SJCRH30 (cell line): ENCODE data around the gene TDP2. TPM values are rescaled to one million over a fixed set of nuclear protein-coding genes. Genes with fewer than 3 reads are reported as not detected.
"Not testable (repeated sequence)": the region's sequence is repeated elsewhere in the genome, so short reads cannot be mapped to it uniquely, and the experiment has no call there.

ENCODE experiments used
- DNase-seq, 2 experiments: peaks; one replicate each; pipeline ENCODE4 v3.0.0-alpha.2; 2015 to 2020
- H3K27ac ChIP-seq: fragments of 250-450 bp; sonication (Bioruptor Pico); 2 replicates; pipeline ENCODE4 v1.5.1; 2020; ENCODE audit warnings: mild to moderate bottlenecking, moderate library complexity
- H3K27me3 ChIP-seq: fragments of 250-450 bp; sonication (Bioruptor Pico); 2 replicates; pipeline ENCODE4 v1.5.1; 2020; ENCODE audit warnings: mild to moderate bottlenecking, moderate library complexity
- H3K36me3 ChIP-seq: fragments of 250-450 bp; sonication (Bioruptor Pico); 2 replicates; pipeline ENCODE4 v1.5.1; 2020; ENCODE audit warnings: mild to moderate bottlenecking, moderate library complexity
- H3K4me1 ChIP-seq: fragments of 250-450 bp; sonication (Bioruptor Pico); 2 replicates; pipeline ENCODE4 v1.5.1; 2020; ENCODE audit warnings: mild to moderate bottlenecking, moderate library complexity
- H3K4me3 ChIP-seq: fragments of 250-450 bp; sonication (Bioruptor Pico); 2 replicates; pipeline ENCODE4 v1.5.1; 2020; ENCODE audit warnings: mild to moderate bottlenecking, moderate library complexity
- H3K9me3 ChIP-seq: fragments of 250-450 bp; sonication (Bioruptor Pico); replicated peaks from 2 replicates; pipeline ENCODE4 v1.5.1; 2020; ENCODE audit warnings: mild to moderate bottlenecking, moderate library complexity
- total RNA-seq: library from RNA; depleted of rRNA; stranded (reverse); fragments of >200 nt; shearing (Covaris generic); gene quantifications from 2 replicates; pipeline ENCODE4 v1.2.3, GENCODE V29; 2014; rRNA removed

TDP2 gene
- total RNA-seq, result 19.9 and 20.2 TPM in 2 replicates

GRCh38 chr6:24666641-24667377 lies at the start of gene TDP2, which contains the start of gene ACOT13:
TDP2 (minus strand) TSS chr6:24666899; CDS start chr6:24666862, 37 bp downstream.
ACOT13 (plus strand) TSS chr6:24667077; CDS start chr6:24667264, 187 bp downstream.
- H3K27me3 ChIP-seq, result no peaks in the 10 kb centered on the region
- DNase-seq, result peak; percentile 90 to 95
- no peaks in the 10 kb centered on the region for H3K9me3 ChIP-seq
- H3K4me3 ChIP-seq, result peak within 1 kb of the TSS; percentile 75
- peaks cover 5% of the 10 kb centered on the region; the same call in 1 of the 2 replicates for H3K36me3 ChIP-seq
- H3K27ac ChIP-seq, result peak within 1 kb of the TSS; percentile 75
- H3K4me1 ChIP-seq, result no peaks in the 10 kb centered on the region

GRCh38 chr6:24710519-24711303 lies 44.0 kb upstream of the TDP2 start:
- Histone ChIP-seq H3K4me1 (no peaks in the 10 kb centered on the region), H3K4me3 (no peak overlapping the region), H3K27me3 (no peaks in the 10 kb centered on the region), H3K36me3 (peaks cover 49% of the 10 kb centered on the region), H3K9me3 (no peaks in the 10 kb centered on the region), H3K27ac (no peak overlapping the region)
- DNase-seq, result no peak

GRCh38 chr6:24709014-24709711 lies 42.5 kb upstream of the TDP2 start:
- Histone ChIP-seq H3K4me1 (no peaks in the 10 kb centered on the region), H3K9me3 (no peaks in the 10 kb centered on the region), H3K27ac (no peak overlapping the region), H3K36me3 (peaks cover 48% of the 10 kb centered on the region), H3K4me3 (no peak overlapping the region), H3K27me3 (no peaks in the 10 kb centered on the region)
- no peak for DNase-seq

DNA sequence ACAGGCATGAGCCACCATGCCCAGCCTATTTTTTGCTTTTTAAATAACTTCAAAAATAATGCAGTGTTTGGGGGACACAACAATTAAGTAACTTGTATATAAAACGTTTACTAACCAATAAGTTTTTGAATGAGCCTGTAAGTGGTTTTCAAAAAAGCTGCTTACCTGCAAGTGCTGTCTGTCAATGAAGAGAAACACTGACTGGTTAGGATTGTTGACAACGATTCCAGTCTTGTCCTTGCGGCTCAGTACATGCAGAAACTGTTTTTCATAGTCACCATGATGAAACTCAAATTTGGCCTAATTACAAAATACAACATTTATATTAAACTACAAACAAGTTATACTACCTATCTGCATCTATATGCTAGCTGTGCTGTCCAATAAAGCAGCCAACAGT lies 41.9 kb upstream of the TDP2 start:
- no peaks in the 10 kb centered on the region for H3K27me3 ChIP-seq

DNA sequence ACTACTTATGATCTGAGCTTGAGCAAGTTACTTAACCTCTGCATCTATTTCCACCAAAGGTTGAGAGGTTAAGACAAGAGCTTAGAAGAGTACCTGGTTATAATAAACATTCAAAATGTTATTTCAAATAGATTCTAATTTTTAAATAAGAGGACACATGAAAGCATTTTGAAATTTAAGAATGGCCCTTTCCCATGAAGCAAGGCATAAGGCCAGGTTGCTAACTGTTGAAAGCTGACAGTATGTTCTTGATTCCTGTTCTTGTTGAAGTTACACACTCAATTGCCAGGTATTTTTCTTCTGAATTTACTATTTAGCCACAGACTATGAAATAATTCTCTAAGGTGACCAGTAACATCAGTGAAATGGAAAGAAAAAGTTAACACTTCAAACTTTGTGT lies 37.8 kb upstream of the TDP2 start:
- Histone ChIP-seq H3K27me3 (no peaks in the 10 kb centered on the region), H3K36me3 (peaks cover 26% of the 10 kb centered on the region), H3K27ac (no peak overlapping the region)

More for the DNA sequence above, 41.9 kb upstream of the TDP2 start:
- H3K36me3 ChIP-seq, result peaks cover 45% of the 10 kb centered on the region
- no peak overlapping the region for H3K27ac ChIP-seq
- no peak overlapping the region for H3K4me3 ChIP-seq
- no peaks in the 10 kb centered on the region for H3K4me1 ChIP-seq
- no peaks in the 10 kb centered on the region for H3K9me3 ChIP-seq
- DNase-seq, result no peak

DNA sequence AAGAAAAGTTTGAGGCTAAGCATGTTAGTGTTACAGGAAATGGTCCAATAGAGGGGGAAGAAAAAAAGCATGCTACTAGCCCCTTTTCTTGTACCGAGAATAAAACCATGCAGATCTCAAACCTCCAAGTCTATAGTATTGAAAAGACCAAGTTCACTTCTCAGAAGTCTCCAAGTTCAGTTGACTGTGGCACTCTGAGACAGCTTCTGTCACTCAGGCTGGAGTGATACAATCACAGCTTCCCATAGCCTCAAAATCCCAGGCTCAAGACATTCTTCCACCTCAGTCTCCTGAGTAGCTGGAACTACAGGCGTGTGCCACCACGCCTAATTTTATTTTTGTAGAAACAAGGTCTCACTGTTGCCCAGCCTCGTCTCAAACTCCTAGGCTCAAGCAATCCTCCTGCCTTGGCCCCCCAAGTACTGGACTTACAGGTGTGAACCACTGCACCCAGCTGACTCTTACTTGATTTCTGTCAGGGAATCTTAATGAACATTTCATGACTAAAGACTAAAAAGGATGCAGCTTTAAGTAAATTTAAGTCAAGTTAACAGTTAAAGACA lies 36.1 kb upstream of the TDP2 start:
- DNase-seq, result no peak
- no peaks in the 10 kb centered on the region for H3K9me3 ChIP-seq
- H3K4me3 ChIP-seq, result no peak overlapping the region
- no peak overlapping the region for H3K27ac ChIP-seq
- peaks cover 21% of the 10 kb centered on the region for H3K36me3 ChIP-seq
- H3K4me1 ChIP-seq, result no peaks in the 10 kb centered on the region
- H3K27me3 ChIP-seq, result no peaks in the 10 kb centered on the region

More for the DNA sequence above, 37.8 kb upstream of the TDP2 start:
- no peak overlapping the region for H3K4me3 ChIP-seq
- no peaks in the 10 kb centered on the region for H3K4me1 ChIP-seq
- DNase-seq, result no peak
- H3K9me3 ChIP-seq, result no peaks in the 10 kb centered on the region

- Histone ChIP-seq H3K36me3 (peaks cover 5% of the 10 kb centered on the region), H3K27ac (no peak overlapping the region), H3K27me3 (no peaks in the 10 kb centered on the region), H3K4me3 (no peak overlapping the region), H3K4me1 (no peaks in the 10 kb centered on the region), H3K9me3 (no peaks in the 10 kb centered on the region)
- no peak for DNase-seq
These were observed 33.0 kb upstream of the TDP2 start for GRCh38 chr6:24699521-24700359.

DNA sequence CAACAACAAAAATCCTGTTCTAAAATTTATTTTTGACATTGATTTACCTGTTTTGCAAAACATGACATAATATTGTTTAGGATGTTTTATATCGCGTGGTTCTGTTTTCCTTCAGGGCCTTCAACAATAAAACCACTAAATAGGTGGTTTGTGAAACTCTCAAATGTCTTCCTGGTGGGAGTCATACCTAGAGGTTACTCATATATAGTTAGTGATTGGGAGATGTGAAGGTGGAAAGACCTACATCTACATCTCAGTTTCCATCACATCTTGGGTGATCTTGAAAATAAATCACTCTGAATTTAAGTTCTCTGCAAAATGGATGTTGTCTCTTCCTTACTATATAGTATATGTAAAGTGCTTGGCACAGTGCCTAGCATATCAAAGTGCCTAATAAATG lies 29.4 kb upstream of the TDP2 start:
- DNase-seq, result no peak
- Histone ChIP-seq H3K27me3 (no peaks in the 10 kb centered on the region), H3K27ac (no peak overlapping the region), H3K4me3 (no peak overlapping the region), H3K9me3 (no peaks in the 10 kb centered on the region), H3K4me1 (no peaks in the 10 kb centered on the region), H3K36me3 (no peaks in the 10 kb centered on the region)

GRCh38 chr6:24695635-24696034 lies 28.9 kb upstream of the TDP2 start:
- H3K4me1 ChIP-seq, H3K27ac ChIP-seq, H3K4me3 ChIP-seq, H3K36me3 ChIP-seq, H3K27me3 ChIP-seq, H3K9me3 ChIP-seq: not testable (repeated sequence)
- peak; percentile 2 to 45 for DNase-seq

DNA sequence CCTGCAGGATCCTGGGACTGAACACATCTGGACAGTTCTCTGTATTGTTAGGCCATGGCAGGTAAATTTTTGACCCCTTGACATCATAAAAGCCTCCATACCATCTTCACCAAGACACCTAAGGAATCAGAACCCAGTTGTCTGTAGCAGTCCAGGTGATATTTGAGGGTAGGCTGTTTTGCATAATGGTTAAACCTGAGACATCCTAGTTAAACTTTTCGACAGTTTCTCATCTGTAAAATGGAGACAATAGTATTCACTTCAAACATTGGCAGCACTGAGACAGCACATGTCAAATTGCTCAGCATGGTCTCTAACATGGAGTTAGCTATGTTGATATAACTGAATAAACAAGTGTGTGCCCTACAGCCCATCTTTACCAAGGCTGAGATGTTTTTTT lies 27.5 kb upstream of the TDP2 start:
- no peak for DNase-seq
- no peaks in the 10 kb centered on the region for H3K4me1 ChIP-seq

DNA sequence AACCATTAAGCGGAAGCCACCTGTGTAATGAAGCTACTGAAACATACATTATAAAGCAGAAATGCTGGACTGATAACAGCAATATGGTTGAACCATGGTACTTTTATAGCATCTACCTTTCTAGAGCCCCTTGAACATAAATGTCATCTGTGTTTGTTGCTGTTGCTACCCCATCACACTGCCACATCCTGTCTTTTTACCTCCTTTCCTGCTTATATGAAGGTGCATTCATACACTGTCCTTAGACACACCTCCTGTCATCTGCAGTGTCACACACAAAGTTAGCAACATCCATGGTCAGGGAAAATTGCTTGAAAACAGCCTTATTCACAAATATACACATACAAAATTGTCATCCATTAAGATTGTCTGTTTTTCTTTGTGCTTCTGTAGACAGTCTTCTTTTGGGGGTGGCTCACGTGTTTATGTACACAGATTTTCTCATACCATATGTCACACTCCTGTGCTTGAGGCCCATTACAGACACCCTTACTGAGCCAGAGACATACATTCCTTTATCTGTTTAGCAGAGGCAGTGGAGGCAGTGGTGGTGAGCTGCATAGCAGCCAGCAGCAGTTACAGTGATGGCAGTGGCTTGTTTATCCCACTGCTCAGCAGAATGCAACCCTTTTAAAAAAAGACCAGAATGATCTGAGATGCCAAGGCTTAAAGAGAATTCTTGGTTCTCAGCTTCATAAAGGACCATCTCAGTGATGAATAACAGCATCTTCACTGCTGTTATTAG lies 26.3 kb upstream of the TDP2 start:
- Histone ChIP-seq H3K4me3 (no peak overlapping the region), H3K9me3 (no peaks in the 10 kb centered on the region), H3K27ac (no peak overlapping the region), H3K27me3 (no peaks in the 10 kb centered on the region), H3K4me1 (no peaks in the 10 kb centered on the region), H3K36me3 (no peaks in the 10 kb centered on the region)
- no peak for DNase-seq

More for the DNA sequence above, 27.5 kb upstream of the TDP2 start:
- H3K4me3 ChIP-seq, result no peak overlapping the region
- H3K9me3 ChIP-seq, result no peaks in the 10 kb centered on the region
- H3K27ac ChIP-seq, result no peak overlapping the region
- no peaks in the 10 kb centered on the region for H3K27me3 ChIP-seq
- no peaks in the 10 kb centered on the region for H3K36me3 ChIP-seq

DNA sequence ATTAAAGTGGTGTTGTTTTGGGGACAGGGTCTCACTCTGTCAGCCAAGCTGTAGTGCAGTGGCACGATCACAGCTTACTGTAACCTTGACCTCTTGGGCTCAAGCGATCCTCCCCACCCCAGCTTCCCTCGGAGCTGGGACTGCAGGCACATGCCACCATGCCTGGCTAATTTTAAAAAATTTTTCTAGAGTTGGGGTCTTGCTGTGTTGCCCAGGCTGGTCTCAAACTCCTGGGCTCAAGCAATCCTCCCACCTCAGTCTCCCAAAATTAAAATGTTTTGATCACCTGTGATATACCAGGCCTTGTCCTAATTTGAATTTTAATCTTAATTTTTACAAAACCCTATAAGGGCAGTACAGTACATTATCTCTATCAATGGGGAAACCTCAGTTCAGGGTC lies 25.7 kb upstream of the TDP2 start:
- H3K36me3 ChIP-seq, result no peaks in the 10 kb centered on the region
- DNase-seq, result no peak
- no peak overlapping the region for H3K27ac ChIP-seq
- H3K4me1 ChIP-seq, result no peaks in the 10 kb centered on the region
- H3K4me3 ChIP-seq, result no peak overlapping the region
- no peaks in the 10 kb centered on the region for H3K9me3 ChIP-seq
- no peaks in the 10 kb centered on the region for H3K27me3 ChIP-seq

GRCh38 chr6:24692003-24692402 lies 25.3 kb upstream of the TDP2 start:
- Histone ChIP-seq H3K4me3 (no peak overlapping the region), H3K4me1 (no peaks in the 10 kb centered on the region), H3K9me3 (no peaks in the 10 kb centered on the region), H3K36me3 (no peaks in the 10 kb centered on the region), H3K27ac (no peak overlapping the region), H3K27me3 (no peaks in the 10 kb centered on the region)
- DNase-seq, result no peak
